Lower leg skin (tissue), 3 donors: ENCODE measurements around the gene EEF1B2.

Source experiments
- CTCF ChIP-seq, 3 donors: fragments of 450-650 bp; IDR thresholded peaks; one replicate each; pipeline ENCODE4 v1.5.1; 2016; ENCODE audit warnings: antibody characterized with exemption in 3 of 3, mild to moderate bottlenecking in 3 of 3, moderate library complexity in 2 of 3
- POLR2A ChIP-seq, 2 donors: fragments of 450-650 bp; IDR thresholded peaks; one replicate each; pipeline ENCODE4 v1.6.1; 2016 to 2017; ENCODE audit warnings: antibody characterized with exemption in 2 of 2, mild to moderate bottlenecking in 1 of 2, moderate library complexity in 1 of 2

GRCh38 chr2:206201075-206201848 lies 41.6 kb downstream of the EEF1B2 start:
- TF ChIP-seq CTCF (IDR thresholded peaks at IDR 0.05) = no peak
- TF ChIP-seq POLR2A (IDR thresholded peaks at IDR 0.05) = no peak
